SK-N-SH (cell line): ENCODE measurements around the gene MYO1H. TPM values are rescaled to one million over a fixed set of nuclear protein-coding genes. Genes with fewer than 3 reads are reported as not detected.
A peak's percentile ranks its signal among the peaks of the same experiment; 100 is the strongest.

Experiments
- CTCF ChIA-PET: fragments of 300-600, 350-600 bp; formaldehyde crosslinking; extraction: SDS; loops from one replicate; lab custom pipeline; 2021; lab: Yijun Ruan, JAX
- POLR2A ChIA-PET: fragments of 350-600 bp; sonication (Branson Sonifier 250); formaldehyde crosslinking; extraction: SDS; loops from one replicate; lab custom pipeline; 2020; ENCODE audit warnings: antibody characterized with exemption, inconsistent platforms; lab: Yijun Ruan, JAX
- DNase-seq: peaks from one replicate; pipeline ENCODE4 v3.0.0; 2012
- H2AFZ ChIP-seq: fragments of 200-600 bp; sonication (generic); 2 replicates; pipeline ENCODE4 v1.8.1; 2016; ENCODE audit warnings: antibody characterized with exemption, mild to moderate bottlenecking, low read depth
- H3F3A ChIP-seq: fragments of 200-600 bp; sonication (generic); replicated peaks from 2 replicates; pipeline ENCODE3; 2016; ENCODE audit warnings: antibody characterized with exemption, mild to moderate bottlenecking; ENCODE audit not compliant: insufficient read depth
- H3K27ac ChIP-seq, 2 experiments: fragments of 200-500 bp in 1 of 2; fragments of 200-600 bp in 1 of 2; sonication (Bioruptor generic) in 1 of 2; sonication (generic), shearing (Covaris generic) in 1 of 2; 2 replicates each; pipeline versions ENCODE4 v1.5.1 to v1.6.1; 2014 to 2016; ENCODE audit warnings: low read depth in 2 of 2, inconsistent platforms in 1 of 2, low read length in 1 of 2, mild to moderate bottlenecking in 1 of 2, mixed read lengths in 1 of 2
- H3K27me3 ChIP-seq: fragments of 200-600 bp; sonication (generic), shearing (Covaris generic); 2 replicates; pipeline ENCODE4 v1.6.1; 2016; ENCODE audit warnings: mixed run types; ENCODE audit not compliant: insufficient read depth
- H3K36me3 ChIP-seq, 2 experiments: fragments of 200-500 bp in 1 of 2; fragments of 200-600 bp in 1 of 2; sonication (Bioruptor generic) in 1 of 2; sonication (generic) in 1 of 2; replicated peaks in 1 of 2; 2 replicates each; pipeline versions ENCODE3 to v1.5.1; 2014 to 2016; ENCODE audit warnings: low read length in 1 of 2, mild to moderate bottlenecking in 1 of 2; ENCODE audit not compliant: insufficient read depth in 2 of 2, control insufficient read depth in 1 of 2
- H3K4me1 ChIP-seq, 2 experiments: fragments of 200-500 bp in 1 of 2; fragments of 200-600 bp in 1 of 2; sonication (Bioruptor generic) in 1 of 2; sonication (generic), shearing (Covaris generic) in 1 of 2; 2 replicates each; pipeline versions ENCODE4 v1.5.1 to v1.6.1; 2014 to 2016; ENCODE audit warnings: low read depth in 1 of 2, low read length in 1 of 2, mixed run types in 1 of 2; ENCODE audit not compliant: insufficient read depth in 2 of 2, control insufficient read depth in 1 of 2
- H3K4me2 ChIP-seq: fragments of 200-600 bp; sonication (generic), shearing (Covaris generic); 2 replicates; pipeline ENCODE4 v1.6.1; 2017; ENCODE audit warnings: mixed run types
- H3K4me3 ChIP-seq, 2 experiments: fragments of 200-500 bp in 1 of 2; fragments of 200-600 bp in 1 of 2; sonication (Bioruptor generic) in 1 of 2; sonication (generic), shearing (Covaris generic) in 1 of 2; 2 replicates each; pipeline versions ENCODE4 v1.5.1 to v1.8.1; 2014 to 2016; ENCODE audit warnings: low read depth in 2 of 2, inconsistent platforms in 1 of 2, low read length in 1 of 2, mild to moderate bottlenecking in 1 of 2, mixed read lengths in 1 of 2, moderate library complexity in 1 of 2
- H3K79me2 ChIP-seq: fragments of 200-600 bp; sonication (generic); 2 replicates; pipeline ENCODE4 v1.8.1; 2017; ENCODE audit warnings: mild to moderate bottlenecking; ENCODE audit not compliant: insufficient read depth
- H3K9ac ChIP-seq: fragments of 200-600 bp; sonication (generic); 2 replicates; pipeline ENCODE4 v1.6.1; 2017; ENCODE audit warnings: mixed run types
- H3K9me2 ChIP-seq: fragments of 200-600 bp; sonication (generic); 2 replicates; pipeline ENCODE4 v1.6.1; 2017; ENCODE audit warnings: mixed run types
- H3K9me3 ChIP-seq: fragments of 200-600 bp; sonication (generic); 2 replicates; pipeline ENCODE4 v1.6.1; 2017; ENCODE audit warnings: mixed run types, mild to moderate bottlenecking, moderate library complexity
- H4K20me1 ChIP-seq: fragments of 200-600 bp; sonication (generic); 2 replicates; pipeline ENCODE4 v1.6.1; 2017; ENCODE audit warnings: mild to moderate bottlenecking, mixed run types; ENCODE audit not compliant: insufficient read depth
- EZH2phosphoT487 ChIP-seq: fragments of 200-600 bp; sonication (generic); IDR thresholded peaks from 2 replicates; pipeline ENCODE4 v1.6.1; 2017; ENCODE audit warnings: low read depth, mixed run types, mild to moderate bottlenecking, antibody characterized with exemption, moderate library complexity, borderline replicate concordance
- MXI1 ChIP-seq: IDR thresholded peaks from 2 replicates; pipeline ENCODE4 v1.6.1; 2012; ENCODE audit warnings: mild to moderate bottlenecking, low read depth, low read length, improper control_type of control experiment
- SMC3 ChIP-seq: IDR thresholded peaks from 2 replicates; pipeline ENCODE4 v1.6.1; 2012; ENCODE audit warnings: low read depth, low read length, improper control_type of control experiment
- WGBS: methylation state at CpG from one replicate; pipeline ENCODE4 v1.1.6; 2017; ENCODE audit warnings: low lambda C conversion rate; 5-methylcytosine and 5-hydroxymethylcytosine counted together
- polyA plus RNA-seq, 3 experiments: library from polyadenylated mRNA; depleted of rRNA; stranded (reverse); fragments of >200 nt; gene quantifications; 2 replicates each; pipeline ENCODE4 v1.2.3, GENCODE V29; 2012
- TF ChIP-seq, protein P1 (sequence below): IDR thresholded peaks from 2 replicates; pipeline ENCODE4 v1.6.1; 2012; ENCODE audit warnings: mild to moderate bottlenecking, low read depth, low read length, moderate library complexity

The MYO1H gene
- polyA plus RNA-seq, 1 of the 3 experiments (the other 2 are of a cell fraction): not detected

DNA sequence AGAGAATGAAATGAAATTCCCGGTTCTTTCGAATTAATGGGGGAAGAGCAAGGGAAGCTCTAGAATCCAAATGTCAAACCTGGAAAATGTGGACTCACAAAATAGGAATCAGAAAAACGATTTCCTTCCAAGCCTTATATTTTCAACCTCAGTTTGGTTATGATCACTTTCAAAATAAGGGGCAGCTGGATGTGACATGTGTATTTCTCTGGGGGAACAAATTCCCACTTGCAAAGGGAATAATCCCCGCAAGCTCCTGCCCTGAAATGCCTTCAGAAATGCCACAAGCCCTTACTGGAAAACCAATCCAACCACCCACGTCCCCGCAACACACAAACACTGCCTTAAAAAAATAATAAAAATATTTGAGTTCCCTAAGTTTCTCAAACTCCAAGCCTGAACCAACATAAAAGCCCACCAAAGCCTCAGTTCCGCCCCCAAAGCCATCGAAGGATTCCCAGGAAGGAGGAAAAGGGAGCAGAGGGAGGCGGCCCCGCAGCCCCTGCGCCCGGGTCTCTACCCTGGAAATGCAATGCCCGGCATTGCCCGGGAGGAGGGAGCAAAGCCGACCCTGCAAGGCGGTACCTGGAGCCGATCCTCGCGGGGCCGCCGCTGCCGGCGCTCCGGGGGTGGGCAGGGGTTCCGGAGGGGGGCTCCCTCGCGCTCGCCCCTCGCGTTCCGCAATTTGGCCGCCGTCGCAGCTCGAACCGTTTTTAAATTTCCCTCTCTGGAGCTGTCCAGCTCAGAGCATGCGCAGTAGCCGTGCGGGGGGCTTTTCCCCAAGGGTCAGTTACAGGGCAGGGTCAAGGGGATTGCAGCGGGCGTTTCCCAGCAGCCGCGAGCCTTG is 38.9 kb upstream of the MYO1H start, which contains the start of gene FOXN4 (continued):
- TF ChIP-seq, protein P1, sequence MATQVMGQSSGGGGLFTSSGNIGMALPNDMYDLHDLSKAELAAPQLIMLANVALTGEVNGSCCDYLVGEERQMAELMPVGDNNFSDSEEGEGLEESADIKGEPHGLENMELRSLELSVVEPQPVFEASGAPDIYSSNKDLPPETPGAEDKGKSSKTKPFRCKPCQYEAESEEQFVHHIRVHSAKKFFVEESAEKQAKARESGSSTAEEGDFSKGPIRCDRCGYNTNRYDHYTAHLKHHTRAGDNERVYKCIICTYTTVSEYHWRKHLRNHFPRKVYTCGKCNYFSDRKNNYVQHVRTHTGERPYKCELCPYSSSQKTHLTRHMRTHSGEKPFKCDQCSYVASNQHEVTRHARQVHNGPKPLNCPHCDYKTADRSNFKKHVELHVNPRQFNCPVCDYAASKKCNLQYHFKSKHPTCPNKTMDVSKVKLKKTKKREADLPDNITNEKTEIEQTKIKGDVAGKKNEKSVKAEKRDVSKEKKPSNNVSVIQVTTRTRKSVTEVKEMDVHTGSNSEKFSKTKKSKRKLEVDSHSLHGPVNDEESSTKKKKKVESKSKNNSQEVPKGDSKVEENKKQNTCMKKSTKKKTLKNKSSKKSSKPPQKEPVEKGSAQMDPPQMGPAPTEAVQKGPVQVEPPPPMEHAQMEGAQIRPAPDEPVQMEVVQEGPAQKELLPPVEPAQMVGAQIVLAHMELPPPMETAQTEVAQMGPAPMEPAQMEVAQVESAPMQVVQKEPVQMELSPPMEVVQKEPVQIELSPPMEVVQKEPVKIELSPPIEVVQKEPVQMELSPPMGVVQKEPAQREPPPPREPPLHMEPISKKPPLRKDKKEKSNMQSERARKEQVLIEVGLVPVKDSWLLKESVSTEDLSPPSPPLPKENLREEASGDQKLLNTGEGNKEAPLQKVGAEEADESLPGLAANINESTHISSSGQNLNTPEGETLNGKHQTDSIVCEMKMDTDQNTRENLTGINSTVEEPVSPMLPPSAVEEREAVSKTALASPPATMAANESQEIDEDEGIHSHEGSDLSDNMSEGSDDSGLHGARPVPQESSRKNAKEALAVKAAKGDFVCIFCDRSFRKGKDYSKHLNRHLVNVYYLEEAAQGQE: peak; percentile 89
- TF ChIP-seq SMC3: no peak

DNA sequence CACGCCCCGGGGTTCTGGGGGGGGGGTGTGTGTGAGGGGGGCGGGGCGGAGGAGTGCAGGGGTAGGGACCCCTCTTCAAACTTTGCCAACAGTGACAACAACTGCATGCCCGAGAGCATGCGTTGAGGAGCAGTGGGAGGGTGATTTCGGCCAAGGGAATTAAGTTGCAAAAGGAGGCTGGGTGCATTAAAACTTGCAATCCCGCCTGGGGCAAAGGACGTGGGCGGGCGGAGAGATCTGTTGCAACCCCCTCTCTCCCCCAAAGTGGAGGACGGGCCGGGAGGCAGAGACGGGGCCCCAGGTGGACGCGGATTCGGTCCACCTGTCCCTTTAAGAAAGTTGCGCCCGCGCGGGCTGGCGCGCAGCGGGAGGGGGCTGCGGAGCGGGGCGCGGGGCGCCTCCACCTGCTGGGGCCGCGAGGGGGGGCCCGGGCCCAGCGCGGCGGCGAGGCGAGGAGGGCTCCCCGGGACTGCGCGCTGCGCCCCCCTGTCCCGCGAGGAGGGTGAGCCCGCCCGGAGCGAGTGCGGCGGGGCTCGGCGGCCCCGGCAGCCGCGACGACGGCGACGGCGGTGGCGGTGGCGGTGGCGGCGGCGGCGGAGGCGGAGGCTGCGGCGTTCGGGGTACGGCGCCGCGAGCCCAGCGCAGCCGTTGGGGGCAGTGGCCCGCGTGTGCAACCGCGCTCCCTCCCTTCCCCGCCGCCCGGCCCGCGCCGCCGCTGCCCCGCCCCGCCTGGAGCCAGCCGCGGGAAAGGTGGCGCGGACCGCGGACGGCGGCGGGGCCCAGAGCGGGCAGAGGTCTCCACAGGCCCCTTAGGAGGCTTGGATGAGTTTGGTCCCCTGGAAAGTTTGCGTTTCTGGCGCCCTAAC is 38.1 kb upstream of the MYO1H start:
- no peaks in the 10 kb centered on the region for H3K9me3 ChIP-seq
- ChIA-PET CTCF (interaction anchor here (1.0 to 2.0 kb wide), 3 partner anchors 25 to 84 kb away, joined by 3 to 6 read pairs (median 4); no protein-coding TSS in a partner anchor), POLR2A (no interaction called here)
- H2AFZ ChIP-seq: no peak overlapping the region
- H4K20me1 ChIP-seq: no peaks in the 10 kb centered on the region
- H3K9me2 ChIP-seq: no peaks in the 10 kb centered on the region
- no peaks in the 10 kb centered on the region for H3F3A ChIP-seq
- peak; percentile 32; the same call in 1 of the 2 replicates for TF ChIP-seq MXI1
- TF ChIP-seq EZH2phosphoT487: no peak
- H3K36me3 ChIP-seq: no peaks in the 10 kb centered on the region
- H3K27ac ChIP-seq: no peak overlapping the region
- no peaks in the 10 kb centered on the region for H3K79me2 ChIP-seq
- peak overlapping the region; percentile 45; the same call in 1 of the 2 replicates for H3K4me2 ChIP-seq
- peaks cover 30% of the 10 kb centered on the region for H3K27me3 ChIP-seq
- H3K9ac ChIP-seq: no peak overlapping the region
- peak; percentile 81 for DNase-seq
- WGBS: 1% methylated on average over 30 of the region's 99 CpGs
- peaks cover 0 to 12% of the 10 kb centered on the region in 2 experiments; a peak in 1 of 4 replicates for H3K4me1 ChIP-seq
- H3K4me3 ChIP-seq: peak overlapping the region; percentile 26 to 49; a peak in 3 of 4 replicates
